DND-41 (cell line): ENCODE results near the gene RAB44.

Source experiments
- EZH2 ChIP-seq: IDR thresholded peaks from 3 replicates; pipeline ENCODE4 v1.6.1; 2012; ENCODE audit warnings: borderline replicate concordance, low read depth, mild to moderate bottlenecking, moderate library complexity, low read length, inconsistent platforms; ENCODE audit not compliant: severe bottlenecking
- TF ChIP-seq, protein P1 (sequence below): IDR thresholded peaks from 2 replicates; pipeline ENCODE4 v1.5.1; 2012; ENCODE audit warnings: borderline replicate concordance, low read length, moderate library complexity, mild to moderate bottlenecking; ENCODE audit not compliant: poor library complexity, severe bottlenecking; ENCODE audit errors: extremely low read depth

DNA sequence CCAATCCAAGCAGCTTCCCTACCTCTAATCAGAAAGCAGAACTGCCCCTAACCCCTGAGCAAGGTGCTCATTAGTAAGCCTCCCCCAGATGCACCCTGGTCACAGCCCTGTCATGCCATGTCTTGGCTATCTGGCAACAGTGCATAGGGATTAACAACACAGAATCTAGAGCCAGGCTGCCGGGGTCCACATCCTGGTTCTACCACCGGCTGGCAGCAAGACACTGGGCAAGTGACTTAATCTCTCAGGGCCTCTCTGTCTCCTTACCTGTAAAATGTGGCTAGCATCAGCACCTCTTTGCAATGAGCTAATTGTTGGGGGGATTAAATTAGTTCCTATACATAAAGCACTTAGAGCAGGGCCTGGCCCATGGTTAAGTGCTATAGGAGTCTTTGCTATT, 73.5 kb downstream of the RAB44 start:
- TF ChIP-seq, protein P1, sequence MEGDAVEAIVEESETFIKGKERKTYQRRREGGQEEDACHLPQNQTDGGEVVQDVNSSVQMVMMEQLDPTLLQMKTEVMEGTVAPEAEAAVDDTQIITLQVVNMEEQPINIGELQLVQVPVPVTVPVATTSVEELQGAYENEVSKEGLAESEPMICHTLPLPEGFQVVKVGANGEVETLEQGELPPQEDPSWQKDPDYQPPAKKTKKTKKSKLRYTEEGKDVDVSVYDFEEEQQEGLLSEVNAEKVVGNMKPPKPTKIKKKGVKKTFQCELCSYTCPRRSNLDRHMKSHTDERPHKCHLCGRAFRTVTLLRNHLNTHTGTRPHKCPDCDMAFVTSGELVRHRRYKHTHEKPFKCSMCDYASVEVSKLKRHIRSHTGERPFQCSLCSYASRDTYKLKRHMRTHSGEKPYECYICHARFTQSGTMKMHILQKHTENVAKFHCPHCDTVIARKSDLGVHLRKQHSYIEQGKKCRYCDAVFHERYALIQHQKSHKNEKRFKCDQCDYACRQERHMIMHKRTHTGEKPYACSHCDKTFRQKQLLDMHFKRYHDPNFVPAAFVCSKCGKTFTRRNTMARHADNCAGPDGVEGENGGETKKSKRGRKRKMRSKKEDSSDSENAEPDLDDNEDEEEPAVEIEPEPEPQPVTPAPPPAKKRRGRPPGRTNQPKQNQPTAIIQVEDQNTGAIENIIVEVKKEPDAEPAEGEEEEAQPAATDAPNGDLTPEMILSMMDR = no peak
- TF ChIP-seq EZH2 = no peak
